Stimulated activated CD4-positive, alpha-beta T cell treated with anti-CD3 and anti-CD28 coated beads, Interleukin-2, amount 100 ng/mL, for 24 hours (primary cell): Measurements from ENCODE around the gene B3GNT5.

ENCODE experiments used
- DNase-seq, 2 donors: peaks; one replicate each; pipeline ENCODE4 v3.0.0-alpha.2; 2020

The B3GNT5 gene

GRCh38 chr3:183266454-183266853 is 13.4 kb downstream of the B3GNT5 start:
- peak in 1 of 2 donors; percentile 33 for DNase-seq

GRCh38 chr3:183267140-183267539 is 14.1 kb downstream of the B3GNT5 start:
- DNase-seq: no peak

GRCh38 chr3:183268366-183268765 is 15.3 kb downstream of the B3GNT5 start:
- no peak for DNase-seq

- DNase-seq: no peak
These were observed 16.3 kb downstream of the B3GNT5 start for GRCh38 chr3:183269345-183269744.

GRCh38 chr3:183270344-183270743 is 17.3 kb downstream of the B3GNT5 start:
- no peak for DNase-seq

- no peak for DNase-seq
These were observed 19.1 kb downstream of the B3GNT5 start for GRCh38 chr3:183272142-183272541.

GRCh38 chr3:183272791-183273190 is 19.7 kb downstream of the B3GNT5 start:
- no peak for DNase-seq

GRCh38 chr3:183274609-183275008 is 21.6 kb downstream of the B3GNT5 start:
- no peak for DNase-seq

- no peak for DNase-seq
These were observed 22.4 kb downstream of the B3GNT5 start for GRCh38 chr3:183275418-183275817.

- no peak for DNase-seq
These were observed 22.9 kb downstream of the B3GNT5 start for GRCh38 chr3:183275937-183276336.

GRCh38 chr3:183277260-183277659 is 24.2 kb downstream of the B3GNT5 start:
- no peak for DNase-seq

GRCh38 chr3:183278479-183279088 is 25.5 kb downstream of the B3GNT5 start:
- DNase-seq: no peak

- DNase-seq: no peak
These were observed 26.3 kb downstream of the B3GNT5 start for GRCh38 chr3:183279371-183279770.

- DNase-seq: no peak
These were observed 28.2 kb downstream of the B3GNT5 start for GRCh38 chr3:183281126-183281797.

GRCh38 chr3:183283886-183284285 is 30.8 kb downstream of the B3GNT5 start:
- no peak for DNase-seq

- no peak for DNase-seq
These were observed 31.5 kb downstream of the B3GNT5 start for GRCh38 chr3:183284570-183284969.

GRCh38 chr3:183285318-183285717 is 32.3 kb downstream of the B3GNT5 start:
- DNase-seq: no peak

GRCh38 chr3:183285828-183286457 is 32.9 kb downstream of the B3GNT5 start:
- DNase-seq: peak; percentile 91 to 93

GRCh38 chr3:183287301-183287971 is 34.4 kb downstream of the B3GNT5 start:
- DNase-seq: no peak

- no peak for DNase-seq
These were observed 35.1 kb downstream of the B3GNT5 start for GRCh38 chr3:183288117-183288516.

GRCh38 chr3:183290216-183290615 is 37.2 kb downstream of the B3GNT5 start:
- DNase-seq: no peak

GRCh38 chr3:183291497-183292031 is 38.5 kb downstream of the B3GNT5 start:
- DNase-seq: no peak

- DNase-seq: no peak
These were observed 40.9 kb downstream of the B3GNT5 start for GRCh38 chr3:183293966-183294365.
